Measurements from ENCODE around the gene TGFBI.

The TGFBI gene

DNA sequence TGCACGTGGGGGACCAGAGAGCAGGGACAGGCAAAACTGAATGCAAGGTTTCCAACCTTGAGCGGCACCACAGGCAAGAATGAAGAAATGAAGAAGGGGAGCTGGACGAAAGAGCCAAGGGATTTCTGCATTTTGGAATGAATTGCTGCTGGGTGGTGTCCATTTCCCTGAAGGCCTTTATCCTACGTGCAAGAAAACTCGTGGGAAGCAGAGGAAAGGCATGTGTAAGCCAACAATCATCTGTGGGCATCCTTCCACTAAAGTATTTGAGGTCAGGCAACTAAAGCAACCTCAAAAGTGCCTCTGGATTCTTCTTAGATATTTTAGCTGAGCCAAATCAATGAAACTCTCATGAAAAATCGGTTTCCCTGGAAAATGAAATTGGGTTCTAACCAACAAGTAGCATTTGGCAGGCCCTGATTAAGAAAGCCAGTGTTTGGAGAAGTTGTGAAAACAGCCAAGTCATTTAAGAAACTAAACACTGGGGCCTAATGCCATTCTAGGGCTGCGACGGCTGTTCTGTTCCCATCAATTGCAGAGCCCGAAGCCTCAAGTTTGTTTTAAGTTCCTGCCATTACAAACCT is 4.7 kb upstream of the TGFBI start:
- in situ Hi-C loops (cut with MboI; ENCODE audit: low sequenced_read_pairs) = no loop called here

DNA sequence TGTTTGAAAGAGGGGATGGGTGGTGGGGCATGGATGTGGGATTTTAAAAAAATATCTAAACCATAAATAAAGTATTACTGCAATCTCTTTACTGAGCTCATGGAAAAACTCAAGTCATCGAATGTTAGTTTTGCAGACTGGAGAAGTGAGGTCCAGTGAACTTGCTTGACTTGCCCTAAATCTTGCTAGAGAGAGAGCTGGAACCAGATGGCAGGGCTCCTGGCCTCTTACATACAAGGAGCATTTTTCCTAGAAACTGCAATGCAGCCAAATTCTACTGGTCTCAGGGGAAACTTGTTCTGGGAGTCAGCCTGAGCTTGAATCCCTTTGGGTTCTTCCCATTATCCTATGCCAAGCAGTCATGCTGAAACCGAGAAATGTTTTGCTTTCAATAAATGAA is 2.9 kb upstream of the TGFBI start:
- in situ Hi-C loops (cut with MboI; ENCODE audit: low sequenced_read_pairs) = no loop called here

DNA sequence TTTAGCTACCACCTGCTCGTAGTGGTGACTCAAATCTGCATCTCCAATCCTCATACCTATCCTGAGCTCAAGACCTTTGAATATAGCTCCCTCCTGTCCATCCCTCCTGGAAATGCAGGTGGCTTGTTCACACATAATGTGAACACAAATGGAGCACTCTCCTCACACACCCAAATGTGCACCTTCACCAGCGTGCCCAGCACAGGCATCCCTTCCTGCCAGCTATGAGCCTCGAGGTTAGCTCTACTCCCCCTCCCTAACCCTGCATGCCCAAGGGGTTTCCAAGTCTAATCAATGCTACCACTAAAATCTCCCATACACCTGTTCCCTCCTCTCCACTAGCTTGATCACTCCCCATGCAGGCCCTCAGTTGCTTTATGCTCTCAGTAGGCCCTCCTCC is 2.2 kb upstream of the TGFBI start:
- in situ Hi-C loops (cut with MboI; ENCODE audit: low sequenced_read_pairs) = no loop called here

DNA sequence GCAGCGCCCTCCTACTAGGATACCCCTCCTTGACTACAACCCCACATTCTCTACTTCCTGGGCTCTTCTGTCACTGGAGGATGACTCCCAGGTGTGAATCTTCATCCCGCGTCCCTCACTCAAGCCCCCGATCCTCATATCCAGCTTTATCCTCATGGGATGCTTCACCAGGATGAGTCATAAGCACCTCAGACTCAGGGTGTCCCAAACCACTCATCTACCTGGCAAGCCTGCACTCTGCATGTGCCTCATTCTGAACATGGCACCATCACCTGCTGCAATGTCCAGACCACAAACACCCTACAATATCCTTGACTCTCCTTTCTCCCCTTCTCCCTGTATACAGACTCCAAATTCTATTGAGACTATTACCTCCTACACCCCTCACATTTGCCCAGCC is 1.5 kb upstream of the TGFBI start:
- in situ Hi-C loops (cut with MboI; ENCODE audit: low sequenced_read_pairs) = no loop called here

DNA sequence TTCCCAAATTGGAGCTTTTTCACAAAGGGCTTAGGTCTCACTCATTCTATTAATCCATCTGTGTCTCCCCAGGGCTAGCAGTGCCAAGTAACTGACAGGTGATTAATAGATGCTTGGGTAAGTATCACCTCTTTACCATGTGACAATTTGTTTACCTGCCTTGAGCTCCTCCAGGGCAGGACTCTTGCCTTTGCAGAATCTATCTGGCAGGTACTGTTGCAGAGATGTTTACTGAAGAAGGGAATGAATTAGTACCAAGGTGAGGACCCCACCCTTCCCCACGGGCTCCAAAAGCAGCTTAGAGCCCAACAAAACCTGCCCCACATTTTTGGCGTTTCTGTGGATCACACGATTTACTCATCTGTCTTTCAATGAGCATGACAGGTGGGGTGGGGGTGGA is 698 bp upstream of the TGFBI start:
- in situ Hi-C loops (cut with MboI; ENCODE audit: low sequenced_read_pairs) = no loop called here

DNA sequence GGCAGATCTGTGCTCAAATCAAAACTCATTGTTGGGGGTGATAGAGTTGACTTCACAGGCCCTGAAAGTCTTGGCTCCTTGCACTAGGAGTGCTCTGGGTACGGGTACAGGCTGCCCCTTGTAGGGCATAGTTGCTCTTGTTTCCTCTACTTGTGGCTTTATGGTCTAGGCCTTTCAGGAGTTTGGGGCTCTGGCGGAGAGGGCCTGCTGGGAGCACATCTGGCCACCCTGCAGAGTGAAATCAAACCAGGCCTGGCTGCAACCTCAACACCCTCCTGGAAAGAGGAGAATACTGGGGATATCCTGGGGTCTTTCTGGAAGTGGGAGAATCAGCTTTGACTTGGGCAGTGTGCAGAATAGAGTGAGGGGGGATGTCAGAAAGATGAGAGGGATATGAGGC is 1.5 kb downstream of the TGFBI start:
- in situ Hi-C loops (cut with MboI; ENCODE audit: low sequenced_read_pairs) = no loop called here

DNA sequence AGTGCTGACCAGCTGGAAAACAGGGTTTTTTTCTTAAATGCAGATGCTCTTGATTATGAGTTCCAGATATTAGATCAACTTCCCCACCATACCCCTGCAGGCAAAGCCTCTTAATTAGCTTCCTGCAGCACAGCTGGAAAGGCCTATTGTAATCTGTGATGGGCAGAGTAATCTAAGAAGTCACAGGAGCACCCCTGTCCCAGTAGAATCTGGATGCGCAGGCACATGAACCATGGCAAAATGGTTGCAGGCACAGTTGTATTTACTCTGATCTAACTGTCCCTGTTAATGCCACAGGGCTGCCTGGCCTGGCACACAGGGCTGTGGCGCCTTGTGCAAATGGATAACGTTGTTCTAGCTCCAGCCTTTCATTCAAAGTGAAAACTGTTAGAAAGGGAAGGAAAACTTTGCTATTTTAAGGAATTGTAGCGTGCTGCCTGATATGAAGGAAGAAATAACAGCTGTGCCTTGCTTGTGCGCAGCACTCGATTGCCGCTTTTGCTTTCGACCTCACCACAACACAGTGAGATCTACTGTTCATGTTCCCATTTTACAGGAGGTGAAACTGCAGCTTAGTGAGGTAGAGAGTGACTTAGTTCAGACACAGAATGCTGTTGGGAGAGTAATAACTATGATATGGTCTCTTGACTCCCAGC is 2.3 kb downstream of the TGFBI start:
- in situ Hi-C loops (cut with MboI; ENCODE audit: low sequenced_read_pairs) = no loop called here

DNA sequence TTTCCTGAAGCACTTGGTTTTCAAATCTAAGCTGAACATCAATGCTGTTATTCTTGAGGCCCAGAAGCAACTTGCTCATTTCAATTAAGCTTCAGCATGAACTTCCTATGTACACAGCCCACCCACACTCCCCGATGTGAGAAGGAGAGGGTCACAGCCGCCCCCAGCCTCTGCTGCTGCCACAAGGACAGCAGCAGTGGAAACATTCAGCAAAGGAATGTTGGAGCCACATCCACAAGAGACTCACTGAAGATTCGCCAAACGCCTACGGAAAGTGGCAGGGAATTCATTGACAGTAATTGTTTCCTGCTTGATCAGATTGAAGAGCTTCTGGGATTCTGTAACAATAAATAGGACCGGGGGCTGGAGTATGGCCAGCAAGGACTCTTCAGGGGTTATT is 2.9 kb downstream of the TGFBI start:
- in situ Hi-C loops (cut with MboI; ENCODE audit: low sequenced_read_pairs) = no loop called here

DNA sequence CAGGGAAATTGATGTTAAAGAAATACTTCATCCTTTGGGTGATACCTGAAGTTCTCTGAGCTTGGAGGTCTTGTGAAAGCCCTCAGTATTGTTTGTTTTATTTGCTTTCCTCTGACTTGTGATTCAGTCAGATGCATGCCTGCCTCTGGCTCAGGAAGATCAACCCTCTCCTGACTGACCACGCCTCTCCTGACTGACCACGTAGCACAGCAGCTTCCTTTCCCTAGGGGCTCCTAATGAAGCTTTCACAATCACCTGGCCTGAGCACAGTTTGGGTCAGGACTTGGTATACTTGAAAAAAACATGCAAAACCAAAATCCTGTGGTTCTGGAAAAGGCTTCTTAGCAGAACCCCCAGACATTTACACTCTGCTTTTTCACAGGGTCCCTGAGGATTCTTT is 3.8 kb downstream of the TGFBI start:
- in situ Hi-C loops (cut with MboI; ENCODE audit: low sequenced_read_pairs) = no loop called here

DNA sequence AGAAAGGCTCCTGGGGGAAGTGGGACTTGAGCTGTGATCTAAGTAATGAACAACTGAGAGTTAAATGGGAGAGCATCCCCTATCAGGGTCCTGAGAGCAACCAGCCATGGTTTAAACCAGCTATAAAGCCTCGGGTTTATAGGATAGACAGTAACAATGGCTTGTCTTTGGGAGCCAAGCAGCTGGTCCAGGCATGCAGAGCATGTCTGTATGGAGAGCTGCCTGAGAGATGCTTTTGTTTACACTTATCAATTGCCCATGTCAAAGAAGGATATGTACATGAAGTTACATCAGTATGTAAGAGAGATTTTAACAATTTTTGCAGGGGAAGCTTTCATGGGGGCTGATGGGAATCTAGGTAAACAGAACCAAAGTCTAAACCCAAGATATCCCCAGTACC is 4.4 kb downstream of the TGFBI start:
- in situ Hi-C loops (cut with MboI; ENCODE audit: low sequenced_read_pairs) = no loop called here

DNA sequence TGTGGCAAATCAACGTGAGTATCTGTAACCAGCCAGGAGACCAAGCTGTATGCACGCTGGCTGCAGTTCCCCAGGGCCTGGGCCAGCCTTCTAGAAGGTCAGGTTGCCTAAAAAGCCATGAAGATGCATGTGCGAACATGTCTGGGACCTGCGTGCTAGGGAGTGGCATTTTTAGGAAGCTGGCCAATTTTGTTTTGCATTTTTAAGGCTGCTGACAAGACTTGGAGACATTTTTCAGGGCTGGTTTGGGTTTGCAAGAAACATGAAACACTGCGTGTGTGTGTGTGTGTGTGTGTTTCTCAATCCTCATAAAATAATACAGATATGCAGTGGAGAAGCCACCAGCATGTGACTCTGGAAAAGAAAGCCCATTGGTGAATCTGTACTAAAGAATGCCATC is 5.1 kb downstream of the TGFBI start:
- in situ Hi-C loops (cut with MboI; ENCODE audit: low sequenced_read_pairs) = no loop called here

DNA sequence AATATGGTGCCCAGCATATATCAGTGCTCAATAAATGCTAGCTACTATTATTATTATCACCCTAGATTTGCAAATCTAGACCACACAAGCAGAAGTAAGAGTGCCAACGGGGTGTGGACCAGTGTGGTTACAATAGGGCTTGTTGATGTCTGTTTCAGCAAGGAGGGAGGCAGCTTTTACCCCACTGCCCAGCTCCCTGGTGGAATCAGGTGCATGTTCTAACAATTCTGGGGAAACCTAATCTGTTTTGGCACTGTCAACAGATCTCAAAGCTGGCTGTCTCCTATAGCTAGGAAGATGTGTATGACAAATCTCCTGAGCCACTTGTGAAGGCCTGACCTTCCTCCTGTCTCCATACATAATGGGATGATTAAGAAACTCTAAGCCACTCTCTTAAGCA is 5.7 kb downstream of the TGFBI start:
- in situ Hi-C loops (cut with MboI; ENCODE audit: low sequenced_read_pairs) = no loop called here

DNA sequence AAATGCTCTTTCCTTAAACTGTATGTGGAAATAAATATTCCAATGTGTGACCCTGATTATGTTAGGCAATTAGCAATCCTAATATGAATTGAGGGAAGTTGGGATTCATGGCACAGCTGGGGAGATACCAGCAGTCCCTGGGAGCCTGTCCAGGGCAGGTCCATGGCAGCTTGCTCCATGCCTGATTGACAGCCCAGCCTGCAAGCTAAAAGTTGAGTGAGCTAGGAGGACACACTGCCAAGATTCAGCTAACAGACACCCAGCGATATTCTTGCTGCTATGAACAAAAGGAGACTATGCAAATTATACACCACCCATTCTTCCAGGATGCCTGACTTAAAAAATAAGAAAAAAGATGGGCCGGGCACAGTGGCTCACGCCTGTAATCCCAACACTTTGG is 6.2 kb downstream of the TGFBI start:
- in situ Hi-C loops (cut with MboI; ENCODE audit: low sequenced_read_pairs) = no loop called here

DNA sequence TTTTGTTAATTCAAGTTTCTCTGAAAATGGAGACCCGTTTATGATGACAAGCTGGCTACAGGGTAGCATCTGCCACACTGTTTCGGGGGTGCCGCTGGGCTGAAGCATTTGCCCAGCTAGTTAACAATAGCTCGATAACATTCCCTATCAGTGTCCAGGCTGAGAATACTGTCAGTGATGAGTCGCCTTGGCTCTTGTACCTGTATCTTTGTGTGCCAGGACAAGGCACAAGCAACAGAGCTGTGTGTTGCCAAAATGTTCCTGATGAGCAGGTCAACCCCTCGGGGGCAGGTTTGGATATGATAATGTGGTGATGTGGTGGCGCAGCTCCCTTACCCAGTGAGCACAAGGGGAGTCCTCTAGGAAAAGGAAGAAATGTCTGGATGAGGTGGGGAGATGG is 7.0 kb downstream of the TGFBI start:
- in situ Hi-C loops (cut with MboI; ENCODE audit: low sequenced_read_pairs) = no loop called here

DNA sequence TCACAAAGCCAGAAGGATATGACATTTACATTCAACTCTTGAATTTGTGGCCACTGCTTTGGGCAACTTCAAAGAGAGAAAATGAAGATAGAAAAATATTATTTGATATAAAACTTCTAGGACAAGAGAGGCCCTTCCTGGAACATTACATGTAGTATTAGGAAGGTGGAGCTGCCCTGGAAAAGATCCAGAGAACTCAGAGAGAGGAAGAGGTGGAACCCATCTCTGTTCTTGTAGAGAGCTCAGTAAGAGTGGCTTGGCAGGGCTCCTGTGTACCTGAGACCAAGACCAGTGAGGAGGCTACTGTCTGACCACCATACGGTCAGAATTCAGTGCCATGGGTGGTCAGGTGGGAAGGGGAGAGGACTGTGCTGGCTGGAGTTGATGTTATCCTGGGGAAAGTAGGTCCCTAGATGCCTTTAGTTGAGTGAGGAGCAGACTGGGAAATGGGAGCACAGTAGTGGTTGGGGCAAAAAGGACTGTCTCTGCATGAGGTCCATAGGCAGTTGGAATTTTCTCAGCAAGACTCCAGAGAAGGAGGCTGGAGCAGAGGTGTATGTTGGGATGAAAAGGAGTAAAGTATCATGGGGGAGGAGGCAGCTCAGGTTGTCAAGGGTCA is 7.6 kb downstream of the TGFBI start:
- in situ Hi-C loops (cut with MboI; ENCODE audit: low sequenced_read_pairs) = no loop called here

DNA sequence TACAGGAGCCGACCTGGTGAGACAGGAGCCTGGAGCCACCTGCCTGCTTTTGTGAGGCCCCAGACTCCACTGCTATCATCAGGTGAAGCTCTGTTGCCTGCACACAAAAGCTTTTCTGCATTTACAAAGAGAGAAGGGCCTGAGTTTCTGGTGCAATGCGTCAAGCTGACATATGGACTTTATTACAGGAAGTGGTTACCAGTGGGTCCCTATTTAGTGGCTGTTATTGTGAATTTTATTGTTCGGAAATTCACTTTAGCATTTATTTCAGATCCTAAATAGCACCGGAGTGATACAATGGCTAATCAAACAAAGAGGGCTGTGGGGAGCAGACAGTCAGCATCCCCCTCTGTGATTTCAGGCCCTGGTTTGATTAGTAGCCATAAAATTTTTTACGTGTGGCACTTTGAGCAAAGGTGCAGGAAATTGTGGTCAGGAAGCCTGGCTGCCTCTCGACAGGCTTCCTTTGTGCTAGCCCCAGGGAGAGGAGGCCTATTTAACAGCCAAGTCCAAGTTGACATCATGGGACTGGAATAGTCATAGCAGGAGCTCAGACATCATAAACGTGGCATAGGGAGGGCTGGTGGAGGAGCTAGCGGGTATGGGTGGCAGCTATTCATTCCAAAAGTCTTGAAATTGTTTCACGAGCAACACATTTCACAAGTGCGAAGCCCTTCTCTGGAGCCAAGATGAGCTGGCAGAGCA is 8.4 kb downstream of the TGFBI start:
- in situ Hi-C loops (cut with MboI; ENCODE audit: low sequenced_read_pairs) = no loop called here

DNA sequence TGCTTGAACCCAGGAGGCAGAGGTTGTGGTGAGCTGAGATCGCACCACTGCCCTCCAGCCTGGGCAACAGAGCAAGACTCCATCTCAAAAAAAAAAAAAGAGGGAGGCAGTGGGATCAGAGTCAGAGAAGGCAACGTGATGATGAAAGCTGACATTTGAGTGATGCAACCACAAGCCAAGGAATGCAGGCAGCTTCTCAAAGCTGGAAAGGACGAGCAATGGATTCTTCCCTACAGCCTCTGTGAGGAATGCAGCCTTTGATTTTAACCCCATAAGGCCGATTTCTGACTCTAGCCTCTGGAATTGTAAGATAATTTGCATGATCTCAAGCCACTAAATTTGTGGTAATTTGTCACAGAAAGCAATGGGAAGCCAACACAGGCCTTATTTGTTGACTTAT is 9.8 kb downstream of the TGFBI start:
- in situ Hi-C loops (cut with MboI; ENCODE audit: low sequenced_read_pairs) = no loop called here

DNA sequence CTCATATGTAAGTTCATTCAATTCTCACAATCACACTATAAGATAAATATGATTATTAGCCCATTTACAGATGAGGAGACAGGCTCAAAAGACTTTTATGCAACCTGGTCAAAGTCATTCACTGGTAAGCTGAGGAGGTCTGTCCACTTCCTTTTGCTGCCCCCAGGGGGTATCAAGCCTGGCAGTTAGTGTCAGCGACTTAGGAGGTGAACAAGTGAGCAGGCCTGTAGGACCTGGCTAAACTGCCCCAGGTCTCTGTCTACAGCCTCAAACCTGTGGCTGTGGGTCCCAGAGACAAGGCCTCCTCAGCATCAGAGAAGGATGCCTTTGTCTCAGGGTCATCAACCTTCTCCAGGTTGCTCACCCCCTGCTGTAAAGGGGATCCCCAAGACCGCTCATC is 10.4 kb downstream of the TGFBI start:
- in situ Hi-C loops (cut with MboI; ENCODE audit: low sequenced_read_pairs) = no loop called here

DNA sequence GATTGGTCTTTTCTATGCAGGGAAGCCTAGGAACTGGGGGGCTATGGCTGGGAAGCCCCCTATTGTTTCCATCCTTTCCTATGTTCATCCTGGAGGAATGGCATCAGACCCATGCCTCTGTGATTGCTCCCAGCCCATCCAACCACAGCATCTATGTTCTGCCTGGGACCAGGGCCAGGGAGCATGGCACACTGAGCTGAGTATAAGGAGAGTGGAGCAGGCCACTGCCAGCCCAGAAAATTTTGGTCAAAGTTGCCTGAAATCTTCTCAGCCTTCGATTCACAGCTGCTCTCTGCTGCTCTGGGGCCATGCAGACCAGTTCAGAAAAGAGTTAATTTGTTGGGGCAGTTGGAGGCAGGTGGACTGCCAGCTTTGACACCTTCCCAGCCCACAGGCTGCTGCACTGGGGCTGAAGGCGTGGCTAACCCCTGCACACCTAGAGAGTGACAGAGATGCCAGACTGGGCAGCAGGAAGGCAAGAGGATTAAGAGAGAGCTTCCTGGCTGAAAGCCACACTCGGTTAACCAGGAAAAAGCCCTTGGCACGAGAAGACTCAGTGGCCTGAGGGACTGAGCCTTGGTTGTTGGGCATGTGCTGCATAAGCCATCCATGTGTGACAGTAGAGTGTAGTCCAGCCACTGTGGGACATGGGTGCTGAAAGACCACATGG is 12.1 kb downstream of the TGFBI start:
- in situ Hi-C loops (cut with MboI; ENCODE audit: low sequenced_read_pairs) = no loop called here

DNA sequence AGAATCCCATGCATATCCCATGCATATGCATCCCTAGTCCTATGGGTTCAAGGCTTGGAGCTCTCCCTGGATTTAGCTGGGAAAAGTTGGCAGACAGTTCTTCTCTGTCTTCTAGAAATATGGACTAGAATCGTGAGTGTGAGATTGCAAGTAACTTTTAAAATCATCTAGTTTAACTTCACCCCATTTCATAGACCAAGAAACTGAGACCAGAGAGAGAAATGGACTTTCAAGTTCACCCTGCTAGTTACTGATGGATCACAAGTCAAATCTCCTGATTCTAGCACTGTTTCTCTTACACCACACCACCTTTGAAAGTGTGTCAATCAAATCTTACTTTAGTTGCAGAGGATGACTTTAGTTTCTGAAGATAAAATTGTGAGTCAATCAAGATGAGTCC is 13.4 kb downstream of the TGFBI start:
- in situ Hi-C loops (cut with MboI; ENCODE audit: low sequenced_read_pairs) = no loop called here

DNA sequence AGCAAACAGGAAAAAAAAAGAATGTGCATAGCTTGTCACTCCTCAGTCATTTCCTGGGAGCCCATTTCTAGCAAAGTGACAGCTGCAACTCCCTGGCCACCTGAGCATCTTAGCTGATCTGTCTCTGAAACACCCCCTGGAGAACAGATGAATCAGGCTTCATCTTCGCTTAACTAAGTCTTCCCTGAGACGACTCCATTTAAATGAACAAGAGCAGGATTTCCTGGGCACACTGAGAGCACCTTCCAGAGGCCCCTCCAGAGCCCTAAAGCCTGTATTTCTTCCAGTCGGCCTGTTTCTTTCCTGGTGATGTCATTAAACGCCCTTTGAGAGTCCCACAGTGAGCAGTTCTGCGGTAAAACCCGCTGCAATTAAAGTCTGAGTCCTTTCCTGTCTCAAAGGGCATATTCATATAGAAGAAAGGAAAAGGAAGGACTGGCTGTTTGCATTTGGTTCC is 13.9 kb downstream of the TGFBI start:
- in situ Hi-C loops (cut with MboI; ENCODE audit: low sequenced_read_pairs) = no loop called here

DNA sequence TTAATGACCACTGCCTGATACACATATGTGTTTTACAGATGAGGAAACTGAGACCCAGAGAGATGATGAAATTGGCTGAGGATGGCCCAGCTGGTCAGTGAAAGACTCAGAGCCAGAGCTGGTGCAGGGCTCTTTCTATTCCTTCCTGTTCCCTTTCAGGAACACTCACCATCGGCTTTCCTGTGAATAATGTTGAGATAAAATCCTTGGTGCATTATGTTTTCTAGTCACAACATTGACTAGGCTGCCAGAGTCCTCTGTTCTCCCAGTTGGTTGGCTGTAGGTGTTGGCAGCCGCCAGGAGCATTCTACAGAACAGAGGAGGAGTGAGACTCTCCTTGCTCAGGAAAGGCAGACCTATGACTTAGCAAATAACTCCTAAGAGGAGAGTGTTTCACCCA is 14.8 kb downstream of the TGFBI start:
- in situ Hi-C loops (cut with MboI; ENCODE audit: low sequenced_read_pairs) = no loop called here
